ENCODE results near the gene AS3MT.
"Not testable (repeated sequence)": the region's sequence is repeated elsewhere in the genome, so short reads cannot be mapped to it uniquely, and the experiment has no call there.

AS3MT gene

GRCh38 chr10:102926842-102927241 lies 57.6 kb downstream of the AS3MT start:
- no peak overlapping the region for H3K4me3 ChIP-seq (ENCODE audit: low read depth, low read length)
- no peak for DNase-seq (ENCODE audit: low read depth)
- no peak for TF ChIP-seq CTCF (conservative IDR thresholded peaks at IDR 0.05; ENCODE audit: low read depth, low read length)

- TF ChIP-seq CTCF (conservative IDR thresholded peaks at IDR 0.05; ENCODE audit: low read depth, low read length): no peak
- H3K4me3 ChIP-seq (ENCODE audit: low read depth, low read length): no peak overlapping the region
- no peak for DNase-seq (ENCODE audit: low read depth)
Observed at GRCh38 chr10:102927311-102928010, 58.2 kb downstream of the AS3MT start.

GRCh38 chr10:102928442-102928841 lies 59.2 kb downstream of the AS3MT start:
- not testable (repeated sequence) for DNase-seq (ENCODE audit: low read depth); H3K4me3 ChIP-seq (ENCODE audit: low read depth, low read length)

GRCh38 chr10:102930720-102931119 lies 61.5 kb downstream of the AS3MT start:
- no peak for TF ChIP-seq CTCF (conservative IDR thresholded peaks at IDR 0.05; ENCODE audit: low read depth, low read length)
- no peak for DNase-seq (ENCODE audit: low read depth)
- no peak overlapping the region for H3K4me3 ChIP-seq (ENCODE audit: low read depth, low read length)

GRCh38 chr10:102931643-102932042 lies 62.4 kb downstream of the AS3MT start:
- no peak for DNase-seq (ENCODE audit: low read depth)
- no peak overlapping the region for H3K4me3 ChIP-seq (ENCODE audit: low read depth, low read length)
- TF ChIP-seq CTCF (conservative IDR thresholded peaks at IDR 0.05; ENCODE audit: low read depth, low read length): no peak

GRCh38 chr10:102935505-102935904 lies 66.2 kb downstream of the AS3MT start:
- H3K4me3 ChIP-seq (ENCODE audit: low read depth, low read length): no peak overlapping the region
- TF ChIP-seq CTCF (conservative IDR thresholded peaks at IDR 0.05; ENCODE audit: low read depth, low read length): no peak
- DNase-seq (ENCODE audit: low read depth): no peak

GRCh38 chr10:102935939-102936605 lies 66.8 kb downstream of the AS3MT start:
- no peak for TF ChIP-seq CTCF (conservative IDR thresholded peaks at IDR 0.05; ENCODE audit: low read depth, low read length)
- DNase-seq (ENCODE audit: low read depth): no peak
- no peak overlapping the region for H3K4me3 ChIP-seq (ENCODE audit: low read depth, low read length)

All from choroid plexus epithelial cell (primary cell).